HG02970 (cell line): Measurements from ENCODE around the gene UBE2Z.
"Not testable (repeated sequence)": the region's sequence is repeated elsewhere in the genome, so short reads cannot be mapped to it uniquely, and the experiment has no call there.

Experiments
- ATAC-seq: cut with Tn5 transposase; IDR thresholded peaks from one replicate; pipeline ENCODE4 v1.9.1; 2021; ENCODE audit warnings: mild to moderate bottlenecking, moderate library complexity, moderate number of reproducible peaks; ENCODE audit not compliant: unreplicated experiment, low FRiP score

UBE2Z gene

DNA sequence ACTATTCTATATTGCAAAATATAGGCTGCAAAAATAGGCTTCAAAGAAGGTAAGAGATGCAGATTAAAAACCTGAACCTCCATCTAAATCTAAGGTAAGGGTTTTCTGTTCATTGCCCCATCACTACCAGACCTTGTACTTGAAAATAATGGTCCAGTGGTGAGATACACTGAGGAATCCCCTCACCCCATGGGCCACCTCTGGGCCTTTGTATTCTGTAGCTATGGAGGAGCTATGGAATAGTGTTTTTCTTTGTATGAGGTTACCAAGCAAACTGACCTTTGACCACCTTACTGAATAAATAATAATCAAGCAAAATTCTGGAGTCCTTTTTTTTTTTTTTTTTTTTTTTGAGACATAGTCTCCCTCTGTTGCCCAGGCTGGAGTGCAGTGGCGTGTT, 4.8 kb upstream of the UBE2Z start:
- ATAC-seq, result no peak

DNA sequence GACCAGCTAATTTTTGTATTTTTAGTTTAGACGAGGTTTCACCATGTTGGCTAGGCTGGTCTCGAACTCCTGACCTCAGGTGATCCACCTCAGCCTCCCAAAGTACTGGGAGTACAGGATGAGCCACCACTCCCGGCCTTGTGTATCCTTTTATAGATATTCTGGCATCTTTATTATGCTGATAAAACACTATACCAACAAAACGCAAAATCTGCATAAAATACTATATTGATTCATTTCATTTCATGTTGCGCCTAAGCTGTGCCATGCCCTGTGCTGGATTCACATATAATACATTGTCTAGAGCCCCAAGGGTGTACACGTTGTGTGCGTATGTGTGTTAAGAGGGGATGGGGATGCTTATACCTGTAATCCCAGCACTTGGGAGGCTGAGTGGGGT, 3.8 kb upstream of the UBE2Z start:
- no peak for ATAC-seq

DNA sequence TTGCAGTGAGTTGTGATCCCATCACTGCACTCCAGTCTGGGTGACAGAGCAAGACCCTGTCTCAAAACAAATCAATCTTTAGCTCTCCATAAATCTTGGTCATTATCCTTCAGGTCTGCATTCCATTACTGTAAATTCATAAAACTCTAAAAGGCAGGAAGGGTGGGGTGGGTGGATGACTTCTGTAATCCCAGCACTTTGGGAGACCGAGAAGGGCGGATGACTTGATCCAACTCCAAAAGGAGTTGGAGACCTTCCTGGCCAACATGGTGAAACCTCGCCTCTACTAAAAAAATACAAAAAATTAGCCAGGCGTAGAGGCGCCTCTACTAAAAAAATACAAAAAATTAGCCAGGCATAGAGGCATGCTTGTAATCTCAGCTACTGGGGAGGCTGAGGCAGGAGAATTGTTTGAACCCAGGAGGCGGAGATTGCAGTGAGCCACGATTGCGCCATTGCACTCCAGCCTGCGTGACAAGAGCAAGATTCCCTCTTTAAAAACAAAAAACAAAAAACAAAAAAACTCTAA, 2.2 kb upstream of the UBE2Z start:
- ATAC-seq, result no peak

DNA sequence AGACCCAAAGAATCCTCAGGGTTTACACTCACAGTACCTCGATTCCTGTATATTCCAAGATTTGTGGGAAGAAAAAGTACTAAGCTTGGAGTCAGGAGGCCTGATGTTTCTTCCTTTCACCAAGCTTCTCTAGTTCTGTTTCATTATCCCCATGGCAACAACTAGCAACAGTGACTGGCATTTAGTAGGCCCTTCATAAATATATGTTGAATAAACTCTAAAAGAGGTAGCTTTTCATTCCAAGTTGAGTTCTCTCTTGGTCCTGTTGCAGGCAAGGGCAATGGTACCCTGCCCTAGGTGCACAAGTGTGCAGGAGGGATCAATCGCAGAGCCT, 527 bp upstream of the UBE2Z start:
- peak; percentile 5 for ATAC-seq

DNA sequence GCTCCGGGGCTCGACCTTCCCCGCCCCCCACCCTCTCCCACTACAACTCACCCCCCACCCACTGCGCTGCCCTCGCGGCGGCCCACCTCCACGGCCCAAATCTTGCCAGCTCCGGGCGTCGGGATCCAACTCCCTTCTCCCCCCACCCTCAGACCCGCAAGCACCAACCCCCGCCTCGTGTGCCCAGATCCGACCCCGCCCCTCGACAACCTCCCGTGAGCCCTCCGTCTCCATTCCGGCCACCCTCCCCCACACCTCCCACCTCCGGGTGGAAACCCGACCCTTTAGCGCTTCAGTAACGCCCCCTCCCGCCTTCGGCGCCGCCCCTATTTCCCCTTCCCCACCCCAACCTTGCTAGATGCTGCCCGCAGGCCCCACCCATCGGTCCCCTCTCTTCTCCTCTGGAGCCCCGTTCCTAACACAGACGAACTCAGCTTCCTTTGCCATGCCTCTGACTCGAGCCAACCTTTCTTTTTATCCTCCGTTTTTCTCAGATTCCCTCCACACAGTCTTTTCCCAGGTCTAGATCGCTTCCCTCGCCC, 717 bp downstream of the UBE2Z start:
- peak; percentile 35 for ATAC-seq

DNA sequence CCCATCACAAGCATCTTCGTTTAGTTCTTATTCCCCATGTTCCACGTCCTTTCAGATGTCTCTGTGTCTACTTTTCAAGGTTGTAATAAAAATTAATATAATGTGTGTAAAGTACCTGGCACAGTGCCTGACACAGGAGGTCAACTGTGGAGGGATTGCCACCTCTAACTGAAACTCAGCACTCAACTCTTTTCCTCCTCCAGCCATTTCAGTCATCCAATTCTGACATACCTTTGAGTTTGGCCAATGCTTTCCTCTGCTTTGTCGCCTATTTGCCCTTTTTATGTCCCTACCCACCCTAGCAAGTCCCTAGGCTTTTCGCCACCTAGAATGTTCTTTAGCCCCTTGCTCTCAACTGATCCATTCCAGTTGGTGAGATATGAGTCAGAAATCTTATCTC, 1.6 kb downstream of the UBE2Z start:
- no peak for ATAC-seq

DNA sequence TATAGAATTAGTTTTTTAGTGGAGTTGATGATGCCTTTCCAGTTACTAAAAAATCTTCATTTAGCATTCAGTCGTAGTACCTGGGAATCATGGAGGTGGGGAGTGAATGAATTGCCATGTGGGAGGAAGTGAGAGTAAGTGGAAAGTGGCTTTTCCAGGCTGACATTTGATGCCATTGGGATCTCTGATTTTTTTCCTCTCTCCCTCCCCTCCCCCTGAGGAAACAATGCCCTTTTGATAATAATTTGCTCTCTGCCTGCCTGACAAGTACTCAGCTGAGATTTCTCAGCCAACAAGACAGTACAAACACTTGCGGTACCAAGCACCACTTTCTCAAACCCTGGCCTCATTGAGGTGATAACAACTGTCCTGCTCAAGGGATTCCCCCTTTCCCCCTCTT, 2.2 kb downstream of the UBE2Z start:
- no peak for ATAC-seq

DNA sequence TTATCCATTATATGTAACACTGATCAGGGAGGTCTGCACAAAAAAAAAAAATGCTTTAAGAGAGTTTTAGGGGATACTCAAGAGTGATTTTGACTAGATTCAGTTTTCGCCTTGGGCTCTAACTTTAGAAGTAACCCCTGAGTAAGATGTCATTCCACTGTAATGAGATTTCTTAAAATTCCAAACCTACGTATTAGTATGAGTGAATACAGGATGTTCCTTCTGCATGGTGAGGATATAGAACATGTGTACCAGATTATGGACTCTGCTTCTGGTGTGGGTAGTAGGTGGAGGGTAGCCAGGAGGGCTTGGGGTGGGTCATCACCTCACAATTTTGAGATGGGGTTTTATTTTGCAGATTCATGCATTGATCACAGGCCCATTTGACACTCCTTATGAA, 4.3 kb downstream of the UBE2Z start:
- no peak for ATAC-seq

DNA sequence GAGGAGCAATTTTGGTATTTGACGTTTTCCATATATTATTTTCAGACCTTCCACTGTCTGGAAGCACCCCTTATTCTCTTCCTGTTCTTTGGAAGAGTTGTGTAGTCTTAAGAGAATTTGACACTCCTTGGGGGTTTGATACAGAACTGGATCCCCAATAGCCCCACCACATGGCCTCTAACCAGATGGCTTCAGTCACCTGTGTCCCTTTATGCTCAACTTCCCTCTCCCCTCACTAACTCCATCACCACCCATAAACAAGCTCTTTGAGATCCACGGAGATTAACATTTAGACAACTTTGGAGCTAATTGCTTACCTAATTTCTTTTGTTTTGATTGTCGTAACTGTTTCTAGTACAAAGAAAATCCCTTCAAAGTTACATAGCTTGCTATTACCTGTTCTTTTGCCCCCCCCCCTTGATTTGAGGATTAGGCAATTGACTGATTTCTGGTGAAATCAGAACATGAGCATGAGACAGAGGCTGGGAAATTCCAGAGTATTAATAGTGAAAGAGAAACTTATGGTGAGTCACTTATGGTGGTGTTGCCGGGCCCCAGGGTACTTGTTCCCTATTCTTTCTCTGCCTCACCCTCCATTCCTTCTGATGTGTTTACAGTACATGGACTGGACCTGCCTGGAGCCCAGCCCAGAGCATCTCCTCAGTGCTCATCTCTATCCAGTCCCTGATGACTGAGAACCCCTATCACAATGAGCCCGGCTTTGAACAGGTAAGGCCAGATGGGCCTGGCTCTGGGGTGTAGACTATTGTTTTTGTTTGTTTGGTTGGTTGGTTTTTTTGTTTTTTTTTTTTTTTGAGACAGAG, 7.5 kb downstream of the UBE2Z start:
- ATAC-seq, result peak; percentile 78

DNA sequence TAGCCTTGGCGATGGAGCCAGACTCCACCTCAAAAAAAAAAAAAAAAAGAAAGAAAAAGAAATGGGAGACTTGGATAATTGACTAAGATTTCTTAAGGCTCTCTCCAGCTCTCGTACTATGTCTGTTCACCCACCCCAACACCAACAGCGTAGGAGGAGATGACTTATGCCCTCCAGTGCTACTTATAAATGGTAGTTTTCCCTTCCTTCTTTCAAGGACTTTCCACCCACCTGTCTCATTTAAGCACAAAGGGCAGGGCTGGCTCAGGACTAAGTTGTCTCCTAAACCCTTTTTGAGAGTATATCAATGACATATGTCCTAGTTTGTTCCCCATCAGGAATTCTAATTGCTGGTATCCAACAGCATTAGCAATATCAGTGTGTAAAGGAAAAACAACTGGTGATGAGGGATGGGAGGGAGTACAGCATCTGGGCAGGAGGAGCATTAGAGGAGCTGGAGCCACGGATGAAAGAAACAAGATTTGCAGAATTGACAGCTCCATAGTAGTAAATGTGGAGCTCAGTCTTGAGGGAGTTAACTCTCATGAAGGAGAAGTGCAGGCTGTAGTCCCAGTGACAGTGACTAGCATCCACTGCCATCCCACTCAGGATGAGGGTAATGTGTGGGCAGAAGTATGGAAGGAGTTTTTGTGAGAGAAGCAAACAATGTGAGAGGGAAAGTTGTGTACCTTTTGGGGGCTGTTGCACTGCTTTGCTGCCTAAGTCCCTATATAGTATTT, 17.2 kb downstream of the UBE2Z start:
- no peak for ATAC-seq

DNA sequence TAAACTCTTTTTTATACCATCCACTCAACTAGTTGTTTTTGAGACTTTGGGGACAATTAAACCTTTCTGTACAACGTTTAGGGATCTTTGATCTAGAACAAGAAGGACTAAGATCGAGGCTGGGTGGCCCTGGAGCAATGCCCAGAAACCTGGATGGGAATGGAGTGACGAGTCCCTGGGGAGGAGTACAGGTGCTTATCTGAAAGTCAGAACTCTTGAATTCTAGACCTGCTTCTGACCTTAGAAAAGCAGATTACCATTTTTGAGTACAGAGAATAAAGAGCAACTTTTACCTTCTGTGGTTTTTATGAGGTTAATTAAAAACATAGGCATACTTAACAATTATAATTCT, 17.8 kb downstream of the UBE2Z start:
- ATAC-seq, result no peak

DNA sequence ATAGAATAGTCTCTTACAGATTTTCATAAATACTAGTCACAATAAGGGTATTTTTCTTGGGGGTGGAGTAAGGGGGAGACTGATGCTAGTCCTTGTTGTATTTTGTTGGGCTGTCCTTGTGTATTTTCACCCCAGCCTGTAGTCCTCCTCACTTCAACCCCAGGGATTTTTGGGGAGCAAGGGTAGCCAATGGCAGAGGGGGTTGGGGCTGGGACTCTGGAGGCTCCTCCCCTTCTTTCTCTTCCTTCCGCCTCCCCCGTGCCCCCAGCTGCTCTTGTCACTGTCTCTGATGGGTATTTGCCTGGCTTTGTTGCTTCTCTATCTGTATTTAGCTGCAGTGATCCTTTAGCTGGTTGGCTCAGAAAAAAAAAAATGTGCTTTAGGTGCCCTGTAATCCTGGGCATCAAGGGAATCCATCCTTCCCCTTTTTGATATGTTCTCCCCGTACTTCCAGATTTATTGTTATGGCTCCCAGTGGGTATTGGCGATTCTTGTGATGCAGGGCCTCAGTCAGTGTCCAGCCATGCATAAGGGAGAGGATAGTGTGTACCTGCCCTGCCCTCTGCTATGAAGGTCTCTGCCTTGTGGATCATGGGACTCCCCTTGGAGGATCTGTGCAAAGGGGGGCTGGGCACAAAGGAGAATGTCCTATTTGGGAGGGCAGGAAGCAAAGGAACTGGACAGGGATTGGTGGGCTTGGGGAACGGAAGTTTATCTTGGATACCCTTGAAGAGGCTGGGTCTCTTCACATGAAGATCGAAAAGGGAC, 20.0 kb downstream of the UBE2Z start:
- no peak for ATAC-seq

DNA sequence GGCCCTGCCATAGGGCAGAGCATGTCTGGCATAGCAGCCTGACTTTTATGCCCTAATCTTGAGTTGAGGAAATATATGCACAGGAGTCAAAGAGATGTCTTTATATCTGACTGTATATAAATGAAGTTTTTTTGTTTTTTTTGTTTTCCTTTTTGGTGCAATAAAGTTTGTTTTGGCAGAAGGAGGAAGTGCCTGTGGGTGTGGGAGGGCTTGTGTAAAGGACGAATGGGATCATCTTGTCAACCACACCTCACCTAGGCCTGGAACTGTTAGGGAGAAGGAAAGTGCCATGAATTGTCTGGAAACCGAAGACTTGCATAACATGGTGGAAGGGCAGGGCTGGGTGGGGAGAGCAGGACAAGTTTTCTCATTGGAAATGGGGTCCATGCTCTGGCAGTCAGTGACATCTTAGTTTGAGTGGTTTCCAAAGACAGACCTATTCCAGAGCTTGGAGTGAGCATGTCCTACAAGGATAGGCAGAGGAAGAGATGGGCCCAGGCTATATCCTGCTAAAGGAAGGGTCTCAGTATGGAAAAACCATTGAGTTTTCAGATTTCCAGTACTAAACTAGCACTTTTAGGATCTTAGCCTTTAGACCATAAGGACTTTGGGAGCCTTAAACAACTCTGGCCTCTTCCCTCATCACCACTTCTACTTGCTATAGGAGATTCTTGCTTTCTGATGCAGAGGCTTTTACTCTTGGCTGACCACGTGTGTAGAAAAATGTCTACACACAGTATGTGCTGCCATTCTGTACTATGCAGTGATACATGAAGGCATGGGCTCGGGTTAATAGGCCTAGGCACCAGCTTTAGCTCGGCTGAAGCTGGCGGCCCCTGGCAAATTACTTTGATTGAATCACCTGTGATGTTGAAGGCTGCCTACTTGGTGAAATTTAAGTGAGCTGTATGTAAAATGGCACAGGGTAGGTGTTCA, 20.9 kb downstream of the UBE2Z start:
- no peak for ATAC-seq

DNA sequence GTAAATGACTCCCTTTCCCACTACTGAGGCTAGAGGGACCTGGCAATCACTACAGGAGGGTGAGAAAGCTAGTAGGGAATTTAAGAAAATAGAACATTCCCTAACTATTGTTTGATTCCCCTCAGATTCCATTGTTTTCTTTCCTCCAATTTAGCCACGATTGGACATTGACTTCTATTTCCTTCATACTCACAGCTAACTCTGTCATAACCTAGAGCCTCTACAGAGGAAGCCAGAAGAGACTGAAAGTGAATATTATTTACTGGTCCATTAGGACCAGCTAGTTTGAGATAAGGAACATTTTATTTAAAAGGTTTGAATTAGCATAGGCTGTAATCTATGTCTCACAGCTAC, 21.6 kb downstream of the UBE2Z start:
- no peak for ATAC-seq

DNA sequence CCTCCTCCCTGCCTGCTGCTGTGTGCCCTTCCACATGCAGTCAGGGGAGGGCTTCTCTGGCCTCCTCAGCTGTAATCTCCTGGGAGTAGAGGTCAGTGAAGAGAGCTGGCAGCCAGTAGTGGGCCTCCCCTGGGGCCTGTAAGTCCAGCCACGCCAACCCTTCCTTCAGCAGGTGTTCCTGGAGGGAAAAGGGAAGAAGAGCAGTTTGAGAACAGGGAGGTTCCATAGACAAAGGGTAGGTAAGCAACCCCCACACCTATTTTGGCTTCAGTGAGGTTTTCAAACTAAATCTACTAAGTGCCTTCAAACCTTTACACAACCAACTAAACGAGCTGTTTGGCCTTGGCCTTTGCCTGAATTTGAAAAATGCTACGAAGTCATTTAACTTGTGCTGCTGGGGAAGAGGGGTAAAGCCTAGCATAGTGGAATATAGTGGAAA, 22.2 kb downstream of the UBE2Z start:
- no peak for ATAC-seq

DNA sequence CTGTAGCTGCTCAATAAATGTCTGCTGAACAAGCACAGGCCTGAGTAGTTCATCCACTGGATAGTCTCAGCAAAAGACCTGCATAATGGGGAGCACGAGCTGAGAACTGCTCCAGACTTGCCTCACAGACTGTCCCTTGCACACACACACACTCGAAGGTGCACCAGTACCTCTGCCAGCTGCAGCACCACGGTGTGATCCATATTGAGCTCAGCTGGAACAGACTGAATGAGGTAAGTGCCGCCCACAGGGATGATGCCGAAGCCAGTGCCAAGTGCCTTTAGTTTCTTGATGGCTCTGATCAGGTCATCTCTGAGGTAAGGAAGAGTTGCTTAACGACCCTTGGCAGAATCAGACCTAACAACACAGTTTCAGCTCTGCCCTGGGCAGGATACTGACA, 24.8 kb downstream of the UBE2Z start:
- ATAC-seq, result no peak

DNA sequence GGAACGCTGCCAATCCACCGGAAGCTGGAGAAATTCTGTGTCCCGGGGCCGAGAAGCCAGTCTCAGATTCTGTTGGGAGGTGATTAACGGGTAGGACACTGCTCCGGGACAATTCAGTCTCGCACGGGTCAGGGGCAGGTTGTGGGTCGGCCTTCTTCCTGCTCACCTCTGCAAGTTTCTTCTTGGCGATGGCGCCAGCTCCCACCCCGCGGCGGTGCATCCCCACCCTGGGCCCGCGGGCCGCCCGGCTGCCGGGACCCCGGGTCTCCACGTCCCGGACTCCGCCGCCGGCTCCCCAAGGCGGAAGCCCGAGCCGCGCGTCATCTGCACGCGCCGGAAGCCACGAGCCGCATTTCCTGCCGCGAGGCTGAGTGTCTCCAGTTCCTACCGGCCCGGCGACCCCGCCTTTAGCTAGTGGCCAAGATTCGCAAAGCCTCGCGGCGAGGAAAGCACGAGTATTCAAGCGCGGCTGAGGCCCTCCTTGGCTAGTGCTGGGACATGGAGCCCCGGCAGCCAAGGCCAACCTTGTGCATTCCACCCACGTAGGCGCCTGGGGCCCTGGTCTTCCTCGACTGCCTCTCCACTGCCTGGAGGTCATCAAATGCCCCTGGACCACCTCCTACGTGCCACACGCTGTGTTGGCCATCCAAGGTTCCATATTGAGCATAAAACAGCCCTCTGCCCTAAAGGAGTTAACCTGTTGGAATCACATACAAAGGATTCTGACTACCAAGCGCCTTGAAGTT, 36.5 kb downstream of the UBE2Z start, which contains the start of gene SNF8:
Gene SNF8, minus strand, starts transcription at position 328 of the 746 bp plus-strand sequence. Its CDS starts 108 bp downstream, at position 220.
- peak; percentile 89 for ATAC-seq

DNA sequence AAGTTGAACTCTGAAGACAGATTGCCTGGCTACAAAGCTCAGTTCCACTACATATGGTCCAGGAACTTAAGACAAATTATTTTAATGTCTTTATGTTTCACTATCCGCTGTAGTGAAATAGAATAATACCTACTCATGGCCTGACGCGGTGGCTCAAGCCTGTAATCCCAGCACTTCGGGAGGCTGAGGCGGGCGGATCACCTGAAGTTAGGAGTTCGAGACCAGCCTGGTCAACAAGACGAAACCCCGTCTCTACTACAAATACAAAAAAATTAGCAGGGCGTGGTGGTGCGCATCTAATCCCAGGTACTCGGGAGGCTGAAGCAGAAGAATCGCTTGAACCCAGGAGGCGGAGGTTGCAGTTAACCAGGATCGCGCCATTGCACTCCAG, 37.0 kb downstream of the UBE2Z start:
- not testable (repeated sequence) for ATAC-seq

DNA sequence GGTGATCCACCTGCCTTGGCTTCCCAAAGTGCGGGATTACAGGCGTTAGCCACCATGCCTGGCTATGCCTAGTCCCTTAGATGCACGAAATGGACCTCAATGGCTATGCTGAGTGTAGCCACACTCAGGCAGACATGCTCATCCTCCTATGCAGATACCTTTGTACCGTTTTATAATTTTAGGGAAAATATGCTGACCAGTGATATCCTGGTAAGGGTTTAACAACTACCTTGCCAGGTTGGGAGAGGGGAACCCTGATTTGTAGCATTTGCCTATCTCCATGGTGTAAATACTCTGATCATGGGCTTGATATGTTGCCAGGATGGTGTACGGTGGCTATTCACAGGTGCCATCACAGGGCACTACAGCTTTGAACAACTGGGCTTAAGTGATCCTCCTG, 43.4 kb downstream of the UBE2Z start:
- ATAC-seq, result no peak
